ENCODE measurements around the gene ABCF1. TPM values are rescaled to one million over a fixed set of nuclear protein-coding genes. Genes with fewer than 3 reads are reported as not detected.

ABCF1 gene
- total RNA-seq, 4 donors from 2014 or later, result 17.4 to 48.6 (median 28.9) TPM

DNA sequence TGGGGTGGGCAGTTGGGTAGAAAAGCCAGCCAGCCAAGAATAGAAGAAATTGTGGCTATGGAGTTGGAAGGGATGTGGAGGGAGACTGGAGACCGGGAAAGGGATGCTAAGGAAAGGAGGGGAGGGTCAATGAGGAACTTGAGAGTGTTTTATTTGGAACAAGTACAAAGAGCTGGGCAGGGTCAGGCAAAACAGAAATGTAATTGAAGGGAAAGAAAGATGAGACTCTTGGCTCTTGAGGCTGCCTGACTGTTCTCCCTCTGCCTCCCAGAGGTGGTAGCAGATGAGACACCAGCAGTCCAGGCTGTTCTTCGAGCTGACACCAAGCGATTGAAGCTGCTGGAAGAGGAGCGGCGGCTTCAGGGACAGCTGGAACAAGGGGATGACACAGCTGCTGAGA lies 12.7 kb downstream of the ABCF1 start:
- no peak for DNase-seq
- no peak overlapping the region for H3K27ac ChIP-seq
- H3K4me3 ChIP-seq, result no peak overlapping the region
- no peaks in the 10 kb centered on the region for H3K27me3 ChIP-seq
- no peaks in the 10 kb centered on the region for H3K36me3 ChIP-seq
- TF ChIP-seq, protein P1, sequence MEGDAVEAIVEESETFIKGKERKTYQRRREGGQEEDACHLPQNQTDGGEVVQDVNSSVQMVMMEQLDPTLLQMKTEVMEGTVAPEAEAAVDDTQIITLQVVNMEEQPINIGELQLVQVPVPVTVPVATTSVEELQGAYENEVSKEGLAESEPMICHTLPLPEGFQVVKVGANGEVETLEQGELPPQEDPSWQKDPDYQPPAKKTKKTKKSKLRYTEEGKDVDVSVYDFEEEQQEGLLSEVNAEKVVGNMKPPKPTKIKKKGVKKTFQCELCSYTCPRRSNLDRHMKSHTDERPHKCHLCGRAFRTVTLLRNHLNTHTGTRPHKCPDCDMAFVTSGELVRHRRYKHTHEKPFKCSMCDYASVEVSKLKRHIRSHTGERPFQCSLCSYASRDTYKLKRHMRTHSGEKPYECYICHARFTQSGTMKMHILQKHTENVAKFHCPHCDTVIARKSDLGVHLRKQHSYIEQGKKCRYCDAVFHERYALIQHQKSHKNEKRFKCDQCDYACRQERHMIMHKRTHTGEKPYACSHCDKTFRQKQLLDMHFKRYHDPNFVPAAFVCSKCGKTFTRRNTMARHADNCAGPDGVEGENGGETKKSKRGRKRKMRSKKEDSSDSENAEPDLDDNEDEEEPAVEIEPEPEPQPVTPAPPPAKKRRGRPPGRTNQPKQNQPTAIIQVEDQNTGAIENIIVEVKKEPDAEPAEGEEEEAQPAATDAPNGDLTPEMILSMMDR (IDR thresholded peaks at IDR 0.05), result no peak
- no peak for TF ChIP-seq POLR2A (IDR thresholded peaks at IDR 0.05)
- H3K4me1 ChIP-seq, result no peaks in the 10 kb centered on the region
- intact Hi-C loops (cut with DNase I; ENCODE audit: low total_unique reads), result no loop called here
- no peaks in the 10 kb centered on the region for H3K9me3 ChIP-seq

DNA sequence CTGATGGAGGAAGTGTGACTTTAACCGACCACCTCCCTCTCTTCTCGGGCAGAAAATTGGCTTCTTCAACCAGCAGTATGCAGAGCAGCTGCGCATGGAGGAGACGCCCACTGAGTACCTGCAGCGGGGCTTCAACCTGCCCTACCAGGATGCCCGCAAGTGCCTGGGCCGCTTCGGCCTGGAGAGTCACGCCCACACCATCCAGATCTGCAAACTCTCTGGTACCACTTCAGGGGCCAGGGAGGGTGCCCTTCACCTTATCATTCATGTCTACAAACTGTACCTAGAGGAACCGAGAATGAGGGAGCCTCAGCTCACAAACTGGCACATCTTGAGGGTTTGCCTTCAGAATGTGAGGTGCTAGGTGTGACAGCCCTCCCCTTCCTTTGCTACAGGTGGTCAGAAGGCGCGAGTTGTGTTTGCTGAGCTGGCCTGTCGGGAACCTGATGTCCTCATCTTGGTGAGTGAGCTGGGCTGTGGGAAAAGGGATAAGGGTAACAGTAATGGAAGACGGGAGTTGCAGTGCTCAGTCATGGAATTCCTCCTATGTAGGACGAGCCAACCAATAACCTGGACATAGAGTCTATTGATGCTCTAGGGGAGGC lies 18.6 kb downstream of the ABCF1 start:
- intact Hi-C loops (cut with DNase I; ENCODE audit: low total_unique reads), result no loop called here
- Histone ChIP-seq H3K4me3 (no peak overlapping the region), H3K36me3 (no peaks in the 10 kb centered on the region), H3K9me3 (no peaks in the 10 kb centered on the region), H3K27ac (no peak overlapping the region), H3K27me3 (no peaks in the 10 kb centered on the region), H3K4me1 (no peaks in the 10 kb centered on the region)
- DNase-seq, result no peak
- TF ChIP-seq, protein P1 (IDR thresholded peaks at IDR 0.05), result no peak
- no peak for TF ChIP-seq POLR2A (IDR thresholded peaks at IDR 0.05)

DNA sequence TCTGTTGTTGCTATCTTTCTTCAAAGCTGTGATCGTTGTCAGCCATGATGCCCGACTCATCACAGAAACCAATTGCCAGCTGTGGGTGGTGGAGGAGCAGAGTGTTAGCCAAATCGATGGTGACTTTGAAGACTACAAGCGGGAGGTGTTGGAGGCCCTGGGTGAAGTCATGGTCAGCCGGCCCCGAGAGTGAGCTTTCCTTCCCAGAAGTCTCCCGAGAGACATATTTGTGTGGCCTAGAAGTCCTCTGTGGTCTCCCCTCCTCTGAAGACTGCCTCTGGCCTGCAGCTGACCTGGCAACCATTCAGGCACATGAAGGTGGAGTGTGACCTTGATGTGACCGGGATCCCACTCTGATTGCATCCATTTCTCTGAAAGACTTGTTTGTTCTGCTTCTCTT lies 19.3 kb downstream of the ABCF1 start:
- Histone ChIP-seq H3K27ac (peak overlapping the region in 1 of 2 donors; percentile 42), H3K4me3 (no peak overlapping the region), H3K4me1 (no peaks in the 10 kb centered on the region), H3K9me3 (no peaks in the 10 kb centered on the region), H3K27me3 (no peaks in the 10 kb centered on the region), H3K36me3 (no peaks in the 10 kb centered on the region)
- TF ChIP-seq, protein P1 (IDR thresholded peaks at IDR 0.05), result no peak
- no peak for TF ChIP-seq POLR2A (IDR thresholded peaks at IDR 0.05)
- intact Hi-C loops (cut with DNase I; ENCODE audit: low total_unique reads), result no loop called here
- DNase-seq, result no peak

DNA sequence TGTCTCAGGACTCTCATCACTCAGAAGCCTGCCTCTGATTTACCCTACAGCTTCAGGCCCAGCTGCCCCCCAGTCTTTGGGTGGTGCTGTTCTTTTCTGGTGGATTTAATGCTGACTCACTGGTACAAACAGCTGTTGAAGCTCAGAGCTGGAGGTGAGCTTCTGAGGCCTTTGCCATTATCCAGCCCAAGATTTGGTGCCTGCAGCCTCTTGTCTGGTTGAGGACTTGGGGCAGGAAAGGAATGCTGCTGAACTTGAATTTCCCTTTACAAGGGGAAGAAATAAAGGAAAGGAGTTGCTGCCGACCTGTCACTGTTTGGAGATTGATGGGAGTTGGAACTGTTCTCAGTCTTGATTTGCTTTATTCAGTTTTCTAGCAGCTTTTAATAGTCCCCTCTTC lies 19.8 kb downstream of the ABCF1 start:
- Histone ChIP-seq H3K36me3 (no peaks in the 10 kb centered on the region), H3K27ac (peak overlapping the region in 1 of 2 donors; percentile 42), H3K4me3 (no peak overlapping the region), H3K27me3 (no peaks in the 10 kb centered on the region), H3K9me3 (no peaks in the 10 kb centered on the region), H3K4me1 (no peaks in the 10 kb centered on the region)
- TF ChIP-seq, protein P1 (IDR thresholded peaks at IDR 0.05), result no peak
- TF ChIP-seq POLR2A (IDR thresholded peaks at IDR 0.05), result no peak
- intact Hi-C loops (cut with DNase I; ENCODE audit: low total_unique reads), result no loop called here
- DNase-seq, result no peak

DNA sequence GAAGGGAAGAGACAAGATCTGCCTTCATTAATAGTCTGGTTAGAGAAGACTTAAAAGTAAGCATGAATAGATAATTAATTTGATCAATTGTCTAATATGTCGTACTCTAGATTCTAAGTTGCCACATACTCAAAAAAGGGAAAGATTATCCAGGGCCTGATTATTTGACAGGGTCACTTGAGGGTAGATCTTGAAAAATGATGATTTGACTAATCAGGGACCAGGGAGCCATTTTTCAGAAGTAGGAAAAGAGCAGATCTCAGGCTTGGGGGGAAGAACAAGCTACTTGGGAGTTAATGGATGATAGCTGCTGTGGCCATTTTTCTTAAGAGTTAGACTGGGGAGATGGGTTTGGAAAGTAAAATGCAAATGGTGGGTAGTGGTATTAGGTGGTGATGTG lies 21.0 kb downstream of the ABCF1 start:
- H3K4me3 ChIP-seq, result no peak overlapping the region
- no peak overlapping the region for H3K27ac ChIP-seq
- H3K9me3 ChIP-seq, result no peaks in the 10 kb centered on the region
- H3K4me1 ChIP-seq, result no peaks in the 10 kb centered on the region
- intact Hi-C loops (cut with DNase I; ENCODE audit: low total_unique reads), result no loop called here
- no peaks in the 10 kb centered on the region for H3K27me3 ChIP-seq
- TF ChIP-seq, protein P1 (IDR thresholded peaks at IDR 0.05), result no peak
- no peak for TF ChIP-seq POLR2A (IDR thresholded peaks at IDR 0.05)
- DNase-seq, result no peak
- H3K36me3 ChIP-seq, result no peaks in the 10 kb centered on the region

All from uterus (tissue), 4 donors.